Fibroblast of peridontal ligament (primary cell): ENCODE data around the gene TKT.

ENCODE experiments used
- DNase-seq: peaks from one replicate; pipeline ENCODE4 v3.0.0-alpha.2; 2010; ENCODE audit errors: extremely low read depth

The TKT gene

DNA sequence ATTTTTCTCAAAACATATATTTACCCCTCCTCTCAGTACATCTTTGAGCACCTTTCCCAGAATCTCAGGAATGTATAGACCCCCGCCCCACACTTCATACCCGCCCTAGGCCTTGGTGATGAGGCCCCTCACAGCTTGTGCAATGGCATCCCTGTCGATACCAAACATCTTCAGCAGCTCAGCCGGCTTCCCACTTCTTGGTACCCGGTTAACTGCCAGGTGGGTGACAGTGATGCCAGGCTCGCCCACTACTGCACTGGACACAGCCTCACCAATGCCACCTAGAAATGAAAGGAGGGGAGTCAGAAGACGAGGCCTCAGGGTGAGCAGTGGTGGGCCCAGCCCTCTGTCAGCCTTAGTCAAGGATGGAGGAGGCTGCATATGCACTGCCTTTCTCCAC lies 30.2 kb downstream of the TKT start:
- DNase-seq = no peak

DNA sequence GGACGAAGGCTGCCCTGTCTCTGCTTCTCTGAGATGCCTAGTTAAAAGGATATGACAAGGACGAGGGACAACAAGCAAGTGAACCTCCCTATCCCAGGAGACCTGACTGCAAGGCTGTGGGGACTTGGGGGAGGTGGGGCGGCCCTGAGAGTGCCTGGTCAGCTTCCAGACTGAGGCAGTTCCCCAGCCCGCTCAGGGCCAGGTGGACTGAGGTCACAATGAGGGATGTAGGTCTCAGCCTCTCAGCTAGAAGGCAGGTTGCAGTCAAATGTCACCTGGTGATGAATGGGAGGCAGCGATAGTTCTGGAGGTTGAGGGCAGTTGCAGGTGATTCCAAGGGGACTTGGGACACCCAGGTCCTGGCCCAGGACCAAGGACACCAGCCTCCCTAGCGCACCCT lies 30.6 kb downstream of the TKT start:
- no peak for DNase-seq

DNA sequence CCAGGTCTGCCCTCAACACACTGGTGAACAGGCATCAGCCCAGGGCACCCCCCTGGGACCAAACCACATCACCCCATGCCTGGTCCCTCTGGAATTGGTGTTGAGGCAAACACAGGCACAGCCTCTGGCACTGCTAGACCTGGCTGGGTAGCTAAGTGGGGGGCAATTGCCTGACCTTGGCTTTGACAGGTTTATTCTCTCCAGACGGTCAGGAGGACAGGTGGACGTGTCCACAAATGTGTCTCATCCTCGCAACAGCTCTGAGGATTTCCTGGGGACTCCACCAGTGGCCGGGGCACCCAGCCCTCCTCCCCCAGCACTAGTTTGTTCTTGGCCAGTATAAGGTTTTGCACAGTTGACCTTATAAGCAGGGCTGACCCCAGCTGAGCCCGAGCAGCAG lies 31.3 kb downstream of the TKT start:
- DNase-seq = no peak

DNA sequence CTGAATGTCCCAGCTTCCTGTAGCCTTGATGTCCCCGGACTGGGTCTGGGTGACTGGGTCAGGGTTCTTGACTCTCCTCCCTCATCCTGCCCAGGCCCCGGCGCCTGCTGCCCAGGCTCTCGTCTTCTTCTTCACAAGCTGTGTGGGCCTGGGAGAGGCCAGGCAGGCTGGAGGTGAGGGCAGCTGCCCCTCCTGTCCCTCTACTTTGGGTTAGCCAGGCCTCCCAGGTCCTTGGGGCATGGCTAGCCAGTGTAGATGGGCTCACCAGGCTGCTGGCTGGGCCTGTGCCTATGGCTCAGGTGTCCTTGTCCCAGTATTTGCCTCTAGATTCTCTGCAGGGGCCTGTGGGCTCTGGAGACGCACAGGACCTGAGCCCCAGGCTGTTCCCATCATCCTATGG lies 31.8 kb downstream of the TKT start:
- DNase-seq = no peak

DNA sequence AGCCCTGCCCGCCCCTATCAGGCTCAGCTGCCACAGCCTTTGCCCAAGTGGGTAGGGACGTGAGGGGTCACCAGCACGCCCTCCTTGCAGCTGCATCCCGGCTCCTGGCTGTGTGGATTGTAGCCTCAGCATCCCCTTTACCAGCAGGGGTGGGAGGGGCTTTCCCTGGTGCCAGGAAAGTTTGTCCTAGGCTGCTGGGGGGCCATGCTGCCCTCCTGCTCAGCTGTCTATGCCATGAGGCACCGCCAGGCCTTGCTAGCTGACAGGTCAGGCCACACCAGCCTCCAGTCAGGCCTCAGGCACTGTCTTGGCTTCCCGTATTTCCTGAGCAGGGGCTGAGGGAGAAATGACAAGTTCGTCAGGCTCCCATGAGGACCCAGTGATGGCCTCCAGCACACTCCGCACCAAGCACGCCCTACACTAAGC lies 32.3 kb downstream of the TKT start:
- no peak for DNase-seq

DNA sequence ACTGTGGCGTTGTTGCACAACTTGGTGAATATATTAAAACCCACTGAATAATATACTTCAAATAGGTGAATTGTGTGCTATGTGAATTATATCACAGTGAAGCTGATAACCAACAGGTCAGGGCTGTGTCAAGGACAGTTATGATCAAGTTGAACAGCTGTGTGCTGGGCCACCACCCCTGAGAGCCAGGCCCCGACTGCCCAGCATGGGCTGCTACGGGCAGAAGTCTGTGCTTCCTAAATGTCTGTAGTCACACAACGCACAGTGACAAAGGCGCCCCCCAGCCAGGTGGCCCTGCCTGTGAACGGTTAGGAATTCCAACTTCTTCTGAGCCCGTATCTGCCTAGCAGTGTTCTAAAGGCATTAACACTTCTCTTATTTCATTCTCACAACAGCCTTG lies 32.8 kb downstream of the TKT start:
- no peak for DNase-seq

DNA sequence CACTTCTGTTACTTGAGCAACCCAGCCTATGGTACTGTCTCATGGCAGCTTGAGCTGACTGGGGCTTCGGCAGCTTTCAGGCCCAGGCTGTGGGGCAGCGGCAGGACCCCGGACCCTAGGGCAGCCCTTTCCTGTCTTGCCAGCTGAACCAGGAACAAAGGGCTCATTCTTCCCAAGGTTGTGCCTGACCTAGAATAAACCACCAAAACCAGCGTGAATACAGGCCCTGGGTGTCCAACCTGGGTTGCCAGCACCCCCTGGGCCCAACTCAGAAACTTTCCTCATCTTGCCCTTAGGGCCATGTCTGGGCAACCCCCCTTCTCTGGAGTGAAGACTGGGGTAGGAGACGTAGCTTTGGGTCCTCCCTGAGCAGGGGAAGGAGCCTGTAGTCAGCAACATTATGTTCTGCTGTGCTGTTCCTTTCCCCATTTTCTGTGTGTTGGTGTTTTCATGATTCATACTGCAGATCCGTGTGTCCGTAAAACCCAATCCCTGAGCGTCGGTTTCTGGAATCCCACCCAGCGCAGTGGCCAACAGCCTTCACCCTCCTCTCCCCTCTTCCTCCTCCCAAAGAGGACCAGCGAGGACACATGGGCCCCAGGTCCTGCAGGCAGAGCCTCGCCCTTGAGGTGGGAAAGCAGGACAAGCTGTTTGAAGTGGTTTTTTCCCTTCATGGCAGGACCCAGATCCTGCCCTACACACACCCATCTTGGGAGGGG lies 33.5 kb downstream of the TKT start:
- DNase-seq = no peak

DNA sequence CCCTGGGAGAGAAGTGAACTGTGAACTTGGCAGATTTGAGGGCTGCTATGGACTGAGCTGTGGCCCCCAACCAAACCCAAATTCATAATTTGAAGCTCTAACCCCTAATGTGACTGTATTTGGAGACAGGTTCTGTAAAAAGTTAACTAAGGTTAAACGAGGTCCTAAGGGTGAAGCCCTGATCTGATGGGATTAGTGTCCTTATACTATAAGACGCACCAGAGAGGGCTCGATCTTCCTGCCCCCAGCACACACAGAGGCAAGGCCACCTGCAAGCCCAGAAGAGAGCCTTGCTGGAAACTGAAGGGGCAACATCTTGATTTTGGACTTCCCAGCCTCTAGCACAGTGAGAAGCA lies 34.0 kb downstream of the TKT start:
- no peak for DNase-seq

DNA sequence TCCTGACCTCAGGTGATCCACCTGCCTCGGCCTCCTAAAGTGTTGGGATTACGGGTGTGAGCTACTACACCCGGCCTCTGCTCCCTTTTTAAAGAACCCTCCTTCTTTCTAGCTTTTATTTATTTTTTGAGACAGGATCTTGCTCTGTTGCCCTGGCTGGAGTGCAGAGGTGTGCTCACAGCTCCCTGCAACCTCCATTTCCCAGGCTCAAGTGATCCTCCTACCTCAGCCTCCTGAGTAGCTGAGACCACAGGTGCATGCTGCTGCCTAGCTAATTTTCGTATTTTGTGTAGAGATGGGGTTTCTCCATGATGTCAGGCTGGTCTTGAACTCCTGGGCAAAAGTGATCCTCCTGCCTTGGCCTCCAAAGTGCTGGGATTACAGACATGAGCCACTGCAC lies 34.5 kb downstream of the TKT start:
- DNase-seq = no peak

DNA sequence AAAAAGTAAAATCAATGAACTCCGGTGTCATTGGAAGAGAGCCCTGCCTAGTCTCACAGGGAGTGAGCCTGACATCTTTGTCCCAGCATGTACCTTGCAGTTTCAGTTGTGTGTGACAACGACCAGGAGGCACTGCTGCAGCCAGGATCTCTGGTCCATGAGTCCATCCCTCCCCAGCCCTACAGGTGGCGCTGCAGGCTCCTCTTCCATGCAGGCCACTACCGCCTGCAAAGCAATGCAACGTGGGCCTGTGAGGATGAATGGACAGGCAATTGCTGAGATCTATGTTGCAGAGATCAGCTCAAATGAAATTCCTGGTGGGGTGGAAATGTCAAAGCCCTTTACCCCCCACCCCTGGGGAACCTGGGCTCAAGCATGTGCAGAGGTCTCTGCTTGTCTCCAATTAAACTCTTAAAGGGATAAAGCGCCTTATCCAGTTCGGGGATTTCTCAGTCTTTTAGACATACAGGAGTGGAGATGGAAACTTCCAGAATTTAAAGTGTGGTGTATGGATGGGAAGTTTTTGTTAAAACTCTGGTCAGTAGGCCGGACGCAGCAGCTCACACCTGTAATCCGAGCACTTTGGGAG lies 35.8 kb downstream of the TKT start:
- peak; percentile 77 for DNase-seq

DNA sequence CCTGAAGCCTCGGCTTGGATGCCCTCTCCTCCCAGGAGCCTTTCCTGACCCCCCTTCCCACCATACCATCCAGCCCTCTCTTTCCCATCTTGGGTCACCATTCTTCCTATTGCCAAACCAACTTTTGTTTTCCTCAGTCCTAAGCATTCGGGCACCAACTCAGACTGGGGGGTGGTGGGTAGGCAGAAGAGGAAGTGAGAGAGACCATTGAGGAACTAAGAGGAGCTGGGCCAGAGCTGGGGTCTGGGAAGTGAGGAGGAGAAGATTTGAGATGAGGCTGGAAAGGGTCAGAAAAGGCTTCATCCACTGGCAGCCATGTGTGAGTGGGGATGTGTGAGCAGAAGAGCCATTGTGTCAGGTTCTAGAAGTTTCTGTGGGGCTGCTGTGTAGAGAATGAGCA lies 37.7 kb downstream of the TKT start:
- no peak for DNase-seq

DNA sequence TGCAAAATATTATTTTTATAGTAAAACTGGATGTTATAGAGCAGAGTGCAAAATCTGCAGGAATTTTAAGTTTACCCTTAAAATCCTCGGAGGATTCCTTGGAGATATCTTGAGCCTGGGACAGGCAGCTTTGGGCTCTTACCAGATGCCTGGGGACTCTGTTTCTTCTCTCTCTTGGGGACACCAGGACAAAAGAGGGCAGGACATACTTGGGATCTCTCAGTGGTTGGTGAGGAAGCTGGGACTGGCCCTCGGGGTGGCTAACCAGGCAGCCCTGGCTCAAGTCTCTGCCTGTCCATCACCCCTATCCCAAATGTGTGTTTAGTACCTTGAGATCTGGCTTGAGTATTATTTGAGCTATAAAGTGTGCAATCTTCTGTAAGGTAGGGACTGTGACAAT lies 38.6 kb downstream of the TKT start:
- no peak for DNase-seq

DNA sequence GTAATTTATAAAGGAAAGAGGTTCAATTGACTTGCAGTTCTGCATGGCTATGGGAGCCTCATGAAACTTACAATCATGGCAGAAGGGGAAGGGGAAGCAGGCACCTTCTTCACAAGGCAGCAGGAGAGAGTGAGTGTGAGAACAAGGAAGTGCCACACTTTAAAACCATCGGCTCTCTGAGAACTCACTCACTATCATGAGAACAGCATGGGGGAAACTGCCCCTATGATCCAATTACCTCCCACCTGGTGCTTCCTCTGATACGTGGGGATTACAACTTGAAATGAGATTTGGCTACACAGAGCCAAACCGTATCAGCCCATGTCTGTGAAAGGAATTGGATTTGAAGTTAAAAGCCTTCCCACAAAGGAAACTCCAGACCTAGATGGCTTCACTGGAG lies 39.1 kb downstream of the TKT start:
- no peak for DNase-seq

DNA sequence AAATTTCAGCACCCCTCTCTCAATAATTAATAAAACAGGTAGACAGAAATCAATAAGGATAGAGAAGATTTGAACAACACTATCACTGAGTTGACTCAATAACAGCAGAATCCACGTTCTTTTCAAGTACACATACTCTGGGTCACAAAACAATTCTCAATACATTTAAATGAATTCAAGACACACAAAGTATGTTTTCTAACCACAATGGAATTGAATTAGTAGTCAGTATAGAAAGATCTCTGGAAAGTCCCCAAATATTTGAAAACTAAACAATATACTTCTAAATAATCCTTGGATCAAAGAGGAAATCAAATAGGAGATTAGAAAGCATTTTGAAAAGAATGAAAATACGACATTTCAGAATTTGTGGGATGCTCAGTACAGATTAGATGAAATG lies 40.0 kb downstream of the TKT start:
- peak; percentile 59 for DNase-seq

DNA sequence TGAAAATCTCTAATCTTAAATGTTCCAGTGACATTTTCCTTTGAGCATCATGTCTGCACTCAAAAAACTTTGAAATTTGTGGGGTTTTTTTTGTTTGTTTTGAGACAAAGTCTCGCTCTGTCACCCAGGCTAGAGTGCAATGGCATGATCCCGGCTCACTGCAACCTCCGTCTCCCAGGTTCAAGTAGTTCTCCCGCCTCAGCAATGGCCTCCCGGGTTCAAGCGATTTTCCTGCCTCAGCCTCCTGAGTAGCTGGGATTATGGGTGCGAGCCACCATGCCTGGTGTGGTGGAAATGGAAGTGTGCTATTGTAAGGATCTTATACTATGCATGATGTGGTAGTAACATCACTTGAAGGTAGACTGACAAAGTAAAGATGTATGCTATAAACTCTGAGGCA lies 42.5 kb downstream of the TKT start:
- no peak for DNase-seq

DNA sequence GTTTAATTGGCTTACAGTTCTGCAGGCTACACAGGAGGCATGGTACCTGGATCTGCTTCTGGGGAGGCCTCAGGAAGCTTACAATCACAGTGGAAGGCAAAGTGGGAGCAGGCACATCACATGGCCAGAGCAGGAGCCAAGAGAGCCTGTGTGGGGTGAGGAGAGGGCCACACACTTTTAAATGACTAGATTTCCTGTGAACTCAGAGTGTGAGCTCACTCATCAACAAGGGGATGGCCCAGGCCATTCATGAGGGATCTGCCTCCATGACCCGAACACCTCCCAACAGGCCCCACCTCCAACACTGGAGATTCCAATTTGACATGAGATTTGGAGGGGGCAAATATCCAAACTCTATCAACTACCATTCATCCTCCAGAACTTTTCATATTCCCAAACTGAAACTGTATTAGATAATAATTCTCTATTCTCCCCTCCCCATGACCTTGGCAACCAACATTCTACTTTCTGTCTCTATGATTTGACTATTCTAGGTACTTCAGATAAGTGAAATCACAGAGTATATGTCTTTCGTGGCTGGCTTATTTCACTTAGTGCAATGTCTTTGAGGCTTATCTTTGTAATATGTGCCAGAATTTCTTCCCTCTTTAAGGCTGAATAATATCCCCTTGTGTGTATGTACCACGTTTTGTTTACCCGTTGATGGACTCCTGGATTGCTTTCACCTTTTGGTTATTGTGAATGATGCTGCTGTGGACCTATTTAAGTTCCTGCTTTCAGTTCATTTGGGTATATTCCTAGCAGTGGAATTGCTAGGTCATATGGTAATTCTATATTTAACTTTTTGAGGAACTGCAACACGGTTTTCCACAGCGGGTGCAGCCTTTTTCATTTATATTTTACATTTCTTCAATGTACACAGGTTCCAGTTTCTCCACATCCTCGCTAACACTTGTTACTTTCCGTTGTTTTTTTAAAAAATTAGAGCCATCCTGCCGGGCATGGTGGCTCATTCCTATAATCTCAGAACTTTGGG lies 43.8 kb downstream of the TKT start:
- DNase-seq = no peak

DNA sequence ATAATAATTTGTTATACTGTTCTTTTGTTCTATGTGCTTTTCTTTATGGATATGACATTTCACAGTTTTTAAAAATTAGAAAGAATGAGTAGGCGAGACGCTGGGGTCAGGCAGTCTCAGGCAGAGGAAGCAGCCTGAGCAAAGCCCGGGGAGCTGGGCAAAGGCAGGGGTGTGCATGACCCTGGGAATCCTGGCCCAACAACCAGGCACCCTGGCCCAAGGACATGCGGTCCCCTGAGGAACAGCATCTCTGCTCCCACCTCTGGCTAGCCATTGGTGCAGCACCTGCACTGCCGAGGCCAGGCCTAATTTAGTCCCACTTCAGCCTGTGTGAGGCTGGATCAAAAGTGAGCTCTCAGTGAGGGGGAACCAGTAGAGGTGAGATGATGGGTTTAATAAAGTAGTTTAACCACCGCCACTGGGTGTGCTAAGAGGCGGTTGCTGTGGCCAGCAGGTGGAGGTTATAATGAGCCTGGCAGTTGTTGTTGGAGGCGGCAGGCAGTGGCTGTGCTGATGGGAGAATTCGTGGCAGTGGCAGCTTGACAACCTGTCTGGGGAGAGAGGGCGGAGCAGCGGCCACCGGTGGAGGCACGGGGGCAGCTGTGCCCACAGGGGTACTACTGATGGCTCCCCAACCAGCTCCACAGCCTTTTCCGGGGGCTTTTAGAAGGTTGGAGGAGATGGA lies 53.3 kb downstream of the TKT start:
- DNase-seq = no peak

DNA sequence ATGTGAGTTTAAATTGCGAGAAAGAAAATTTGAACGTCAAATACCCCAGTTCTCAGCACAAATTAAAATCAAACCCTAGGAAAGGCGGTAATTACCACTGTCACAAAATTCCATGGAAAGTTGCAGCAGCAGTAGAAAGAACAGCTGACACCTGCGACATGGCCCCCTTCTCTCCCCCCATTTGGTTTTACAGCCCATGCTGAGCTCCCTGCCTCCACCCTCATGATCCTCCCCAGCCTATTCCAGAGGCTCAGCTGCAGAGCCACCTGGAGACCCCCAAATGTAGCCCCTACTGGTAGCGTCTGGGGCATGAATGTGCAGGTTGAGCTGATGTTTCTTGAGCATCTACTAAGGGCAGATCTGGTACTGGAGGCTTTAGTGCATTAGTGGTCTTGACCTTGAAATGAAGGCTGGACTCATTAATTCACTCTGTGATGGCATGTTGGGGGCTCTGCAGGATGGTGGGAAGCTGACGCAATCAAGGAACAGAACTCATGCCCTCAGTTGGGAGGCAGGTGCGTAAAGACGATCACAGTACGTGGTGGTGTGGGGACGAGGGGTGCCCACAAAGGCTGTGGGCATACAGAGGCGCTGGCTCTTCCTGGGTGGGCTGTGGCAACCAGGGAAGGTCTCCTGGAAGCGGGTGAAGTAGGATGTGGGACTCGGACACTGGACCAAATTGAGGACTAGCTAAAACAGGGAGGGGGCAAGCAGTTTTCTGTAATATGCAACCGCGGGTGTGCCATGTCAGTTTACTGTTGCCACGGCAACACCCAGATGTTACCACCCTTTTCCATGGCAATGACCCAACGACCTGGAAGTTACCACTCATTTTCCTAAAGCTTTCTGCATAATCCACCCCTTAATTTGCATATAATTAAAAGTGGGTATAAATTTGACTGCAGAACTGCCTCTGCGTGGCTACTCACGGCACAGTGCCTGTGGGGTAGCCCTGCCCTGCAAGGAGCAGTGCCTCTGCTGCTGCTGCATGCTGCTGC lies 55.0 kb downstream of the TKT start:
- DNase-seq = no peak

DNA sequence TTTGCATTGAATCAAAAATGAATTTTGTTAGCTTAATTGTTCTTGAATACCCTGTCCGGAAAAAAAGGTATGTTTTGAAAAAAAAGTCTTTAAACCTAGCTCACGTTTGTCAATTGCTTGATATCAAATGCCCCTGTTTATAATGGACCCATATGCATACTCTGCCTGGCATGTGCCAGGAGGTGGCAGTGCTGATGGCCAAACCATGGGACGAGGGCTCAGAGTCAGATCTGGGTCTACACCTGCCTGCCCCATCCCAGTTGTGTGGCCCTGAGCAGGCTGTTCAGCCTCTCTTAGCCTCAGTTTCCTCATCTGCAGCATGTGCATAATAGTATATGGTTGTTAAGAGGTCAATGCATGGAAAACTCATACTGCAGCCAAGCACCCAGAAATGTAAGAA lies 56.0 kb downstream of the TKT start:
- no peak for DNase-seq

DNA sequence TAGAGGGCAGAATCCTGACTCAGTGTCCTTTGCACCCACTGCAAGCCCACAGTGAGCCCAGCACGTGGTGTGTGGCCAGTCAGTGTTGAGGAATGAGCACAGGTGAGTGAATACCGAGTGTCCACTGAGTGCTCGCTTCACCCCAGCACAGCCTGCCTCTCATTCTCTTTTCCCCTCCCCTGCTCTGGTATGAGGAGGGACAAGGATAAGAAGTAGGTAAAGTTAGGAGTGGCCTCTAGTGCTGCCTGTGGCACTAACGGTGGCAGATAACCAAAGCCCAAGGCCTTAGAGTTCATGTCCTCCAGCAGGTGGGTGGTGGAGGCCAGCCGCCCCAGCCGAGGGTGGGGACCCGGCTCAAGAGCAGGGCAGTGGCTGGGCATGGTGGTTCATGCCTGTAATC lies 56.8 kb downstream of the TKT start:
- no peak for DNase-seq
